Aorta (tissue), 5 donors: Measurements from ENCODE around the gene SLC26A8. TPM values are rescaled to one million over a fixed set of nuclear protein-coding genes. Genes with fewer than 3 reads are reported as not detected.
"Not testable (repeated sequence)": the region's sequence is repeated elsewhere in the genome, so short reads cannot be mapped to it uniquely, and the experiment has no call there.

Experiments
- ATAC-seq: fragments of 200-7000 bp; cut with Tn5 transposase; one replicate; pipeline ENCODE4 v1.9.1; 2022; ENCODE audit warnings: moderate library complexity; ENCODE audit not compliant: low FRiP score
- DNase-seq, 2 donors: peaks; one replicate each; pipeline ENCODE4 v3.0.0-alpha.2; 2020
- H3K27ac ChIP-seq, 2 donors: one replicate each; pipeline ENCODE4 v1.5.1; 2013; ENCODE audit warnings: low read length in 2 of 2, mild to moderate bottlenecking in 2 of 2, moderate library complexity in 2 of 2, control low read depth in 1 of 2, inconsistent platforms in 1 of 2, low read depth in 1 of 2
- H3K27me3 ChIP-seq, 2 donors: one replicate each; pipeline ENCODE4 v1.6.1; 2013; ENCODE audit warnings: control low read depth in 1 of 2, low read length in 1 of 2, mild to moderate bottlenecking in 1 of 2, moderate library complexity in 1 of 2; ENCODE audit not compliant: insufficient read depth in 2 of 2, control insufficient read depth in 1 of 2
- H3K36me3 ChIP-seq, 2 donors: one replicate each; pipeline ENCODE4 v1.6.1; 2013; ENCODE audit warnings: control low read depth in 1 of 2, low read length in 1 of 2, mild to moderate bottlenecking in 1 of 2; ENCODE audit not compliant: insufficient read depth in 2 of 2, control insufficient read depth in 1 of 2
- H3K4me1 ChIP-seq, 2 donors: one replicate each; pipeline ENCODE4 v1.6.1; 2013; ENCODE audit warnings: low read length in 2 of 2, control low read depth in 1 of 2, mild to moderate bottlenecking in 1 of 2, moderate library complexity in 1 of 2; ENCODE audit not compliant: insufficient read depth in 2 of 2, control insufficient read depth in 1 of 2
- H3K4me3 ChIP-seq, 2 donors: one replicate each; pipeline ENCODE4 v1.5.1; 2013; ENCODE audit warnings: low read length in 2 of 2, control low read depth in 1 of 2, mild to moderate bottlenecking in 1 of 2
- H3K9me3 ChIP-seq: one replicate; pipeline ENCODE4 v1.6.1; 2013; ENCODE audit warnings: mild to moderate bottlenecking, low read length; ENCODE audit not compliant: control insufficient read depth
- WGBS, 2 donors: extraction: QIAGEN DNeasy Blood & Tissue Kit; methylation state at CpG; one replicate each; pipeline ENCODE4 v1.1.7; 2013; 5-methylcytosine and 5-hydroxymethylcytosine counted together
- intact Hi-C, 2 donors: fragments of 100-400 bp; cut with DNase I; formaldehyde crosslinking; loops; one replicate each; pipeline versions ENCODE4 v1.14.2 to v1.15.0; 2022
- polyA plus RNA-seq, 2 donors: library from polyadenylated mRNA; stranded (reverse); fragments of 200-250 nt; gene quantifications; one replicate each; pipeline ENCODE4 v1.2.3, GENCODE V29; 2013
- total RNA-seq, 2 donors: library from RNA; stranded (reverse); fragmentation: NEBNext Ultra II Directional; extraction: Animal tissue kit (Norgen Biotek cat#: 25700); gene quantifications; one replicate each; pipeline ENCODE4 v1.2.1, GENCODE V29; 2021
- donor health status: healthy with polysubstance abuse.
- donor health status: Bipolar disorder and iron deficiency.
- donor health status: DM: no; HTN: no; CAD: no.
- donor health status: DM: no; HTN: no; CAD: no.
- donor health status: DM: yes; HTN: yes; CAD: no.

The SLC26A8 gene
- total and polyA plus RNA-seq, 4 donors: 0.26 to 0.33 TPM; not detected in 2

- Histone ChIP-seq H3K9me3 (no peaks in the 10 kb centered on the region), H3K4me3 (no peak overlapping the region), H3K36me3 (no peaks in the 10 kb centered on the region), H3K27me3 (no peaks in the 10 kb centered on the region), H3K4me1 (peaks cover 5 to 23% of the 10 kb centered on the region in 2 donors), H3K27ac (no peak overlapping the region)
- DNase-seq: no peak
- ATAC-seq: no peak
- intact Hi-C loops: no loop called here
Measured at GRCh38 chr6:36039112-36039511, 14.7 kb upstream of the SLC26A8 start.

- ATAC-seq (peak; percentile 89), DNase-seq (no peak)
- no peaks in the 10 kb centered on the region for H3K36me3 ChIP-seq
- 19 to 23% methylated on average over 4 of the region's 4 CpGs for WGBS, 2 donors
- no peaks in the 10 kb centered on the region for H3K9me3 ChIP-seq
- H3K27me3 ChIP-seq: no peaks in the 10 kb centered on the region
- peaks cover 8 to 25% of the 10 kb centered on the region in 2 donors for H3K4me1 ChIP-seq
- no peak overlapping the region for H3K27ac ChIP-seq
- peak overlapping the region in 1 of 2 donors; percentile 31 for H3K4me3 ChIP-seq
- intact Hi-C loops: no loop called here
Measured at GRCh38 chr6:36038120-36038876, 13.9 kb upstream of the SLC26A8 start.

- H3K27ac ChIP-seq: no peak overlapping the region
- DNase-seq: no peak
- ATAC-seq: no peak
- no peaks in the 10 kb centered on the region for H3K27me3 ChIP-seq
- intact Hi-C loops: no loop called here
- H3K4me1 ChIP-seq: peaks cover 7 to 21% of the 10 kb centered on the region in 2 donors
- H3K36me3 ChIP-seq: no peaks in the 10 kb centered on the region
- H3K4me3 ChIP-seq: no peak overlapping the region
- H3K9me3 ChIP-seq: no peaks in the 10 kb centered on the region
- WGBS, 2 donors: 77 to 83% methylated on average over 4 of the region's 4 CpGs
Measured at GRCh38 chr6:36035225-36035624, 10.8 kb upstream of the SLC26A8 start.

- Histone ChIP-seq H3K9me3 (no peaks in the 10 kb centered on the region), H3K4me3 (no peak overlapping the region), H3K36me3 (no peaks in the 10 kb centered on the region), H3K27me3 (no peaks in the 10 kb centered on the region), H3K4me1 (peaks cover 7 to 24% of the 10 kb centered on the region in 2 donors), H3K27ac (no peak overlapping the region)
- DNase-seq: no peak
- no peak for ATAC-seq
- intact Hi-C loops: no loop called here
- 48 to 71% methylated on average over 3 of the region's 3 CpGs for WGBS, 2 donors
Measured at GRCh38 chr6:36034441-36034840, 10.0 kb upstream of the SLC26A8 start.

GRCh38 chr6:36033935-36034334 lies 9.5 kb upstream of the SLC26A8 start:
- no peaks in the 10 kb centered on the region for H3K27me3 ChIP-seq
- no peak for ATAC-seq
- intact Hi-C loops: no loop called here
- no peaks in the 10 kb centered on the region for H3K9me3 ChIP-seq
- H3K27ac ChIP-seq: no peak overlapping the region
- peaks cover 7 to 24% of the 10 kb centered on the region in 2 donors for H3K4me1 ChIP-seq
- 62 to 65% methylated on average over 3 of the region's 3 CpGs for WGBS, 2 donors
- no peak for DNase-seq
- no peak overlapping the region for H3K4me3 ChIP-seq
- H3K36me3 ChIP-seq: no peaks in the 10 kb centered on the region

- H3K4me3 ChIP-seq, intact Hi-C loops, DNase-seq, H3K36me3 ChIP-seq, H3K9me3 ChIP-seq, ATAC-seq, H3K27ac ChIP-seq, H3K27me3 ChIP-seq: not testable (repeated sequence)
- 96 to 97% methylated on average over 10 of the region's 10 CpGs for WGBS, 2 donors
- peaks cover 5 to 21% of the 10 kb centered on the region in 2 donors for H3K4me1 ChIP-seq
Measured at GRCh38 chr6:36033144-36033543, 8.7 kb upstream of the SLC26A8 start.

- ATAC-seq (no peak), DNase-seq (no peak)
- H3K4me3 ChIP-seq: no peak overlapping the region
- no peak overlapping the region for H3K27ac ChIP-seq
- H3K4me1 ChIP-seq: peaks cover 5 to 12% of the 10 kb centered on the region in 2 donors
- intact Hi-C loops: no loop called here
- H3K36me3 ChIP-seq: no peaks in the 10 kb centered on the region
- WGBS, 2 donors: 93 to 96% methylated on average over 1 of the region's 1 CpG
- H3K27me3 ChIP-seq: no peaks in the 10 kb centered on the region
- H3K9me3 ChIP-seq: no peaks in the 10 kb centered on the region
Measured at GRCh38 chr6:36032261-36032660, 7.8 kb upstream of the SLC26A8 start.

- Histone ChIP-seq H3K27ac (no peak overlapping the region), H3K9me3 (no peaks in the 10 kb centered on the region), H3K27me3 (no peaks in the 10 kb centered on the region), H3K36me3 (no peaks in the 10 kb centered on the region), H3K4me1 (peaks cover 3 to 6% of the 10 kb centered on the region in 2 donors), H3K4me3 (peak overlapping the region; percentile 46 to 65)
- ATAC-seq (no peak), DNase-seq (no peak)
- intact Hi-C loops: loop anchor here (5.0 to 10.0 kb wide), 2 partner anchors 107 to 165 kb away; partner anchors contain the start of genes BRPF3 (in 1 of the 2) and SRPK1 (in 1 of the 2)
- whole genome bisulfite sequencing, 2 donors: 12% methylated on average over 6 of the region's 6 CpGs
Measured at GRCh38 chr6:36029464-36029863, 5.0 kb upstream of the SLC26A8 start.

- intact Hi-C loops: loop anchor here (5.0 to 10.0 kb wide), 2 partner anchors 107 to 166 kb away; partner anchors contain the start of genes BRPF3 (in 1 of the 2) and SRPK1 (in 1 of the 2)
- Histone ChIP-seq H3K36me3 (no peaks in the 10 kb centered on the region), H3K27ac (peak overlapping the region in 1 of 2 donors; percentile 48), H3K27me3 (no peaks in the 10 kb centered on the region), H3K4me1 (peaks cover 2 to 3% of the 10 kb centered on the region in 2 donors), H3K9me3 (no peaks in the 10 kb centered on the region), H3K4me3 (peak overlapping the region; percentile 46 to 65)
- DNase-seq: peak; percentile 81 to 83
- ATAC-seq: peak; percentile 69
- WGBS, 2 donors: 0 to 1% methylated on average over 13 of the region's 13 CpGs
Measured at GRCh38 chr6:36028877-36029324, 4.5 kb upstream of the SLC26A8 start.
